VCaP (cell line): ENCODE results near the gene TJP3.

Experiments used
- H3K27ac ChIP-seq: fragments of 450-650 bp; 2 replicates; pipeline ENCODE4 v1.5.1; 2017
- TF ChIP-seq, protein P1 (sequence below): fragments of 450-650 bp; conservative IDR thresholded peaks from 2 replicates; pipeline ENCODE4 v1.5.1; 2017; ENCODE audit warnings: mild to moderate bottlenecking, moderate library complexity

Gene TJP3

DNA sequence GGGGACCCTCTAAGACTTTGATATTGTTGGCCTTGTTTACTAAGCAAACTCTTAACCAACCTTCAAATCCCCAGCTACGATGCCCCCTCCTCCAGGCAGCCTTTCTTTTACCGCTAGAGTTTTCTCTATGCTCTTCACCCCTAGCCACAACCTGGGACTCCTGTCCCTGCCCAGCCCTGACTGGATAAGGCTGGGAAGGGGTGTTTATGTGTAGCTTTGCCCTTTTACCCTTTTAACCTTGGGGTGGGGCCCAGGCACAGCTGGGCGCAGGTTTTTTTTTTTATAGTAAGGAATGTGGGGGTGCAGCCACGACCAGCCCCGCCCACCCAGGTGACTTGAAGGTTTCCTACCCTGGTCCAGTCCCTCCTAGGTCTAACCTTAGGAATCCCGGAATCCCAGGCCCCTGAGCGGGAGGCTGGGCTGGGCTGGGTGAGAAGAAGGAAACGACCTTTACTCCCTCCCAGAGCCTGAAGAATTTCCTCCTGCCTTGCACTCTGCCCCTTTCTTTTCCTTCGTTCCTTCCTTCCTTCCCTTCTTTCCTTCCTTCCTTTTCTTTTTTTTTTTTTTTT, 12.2 kb downstream of the TJP3 start:
- TF ChIP-seq, protein P1, sequence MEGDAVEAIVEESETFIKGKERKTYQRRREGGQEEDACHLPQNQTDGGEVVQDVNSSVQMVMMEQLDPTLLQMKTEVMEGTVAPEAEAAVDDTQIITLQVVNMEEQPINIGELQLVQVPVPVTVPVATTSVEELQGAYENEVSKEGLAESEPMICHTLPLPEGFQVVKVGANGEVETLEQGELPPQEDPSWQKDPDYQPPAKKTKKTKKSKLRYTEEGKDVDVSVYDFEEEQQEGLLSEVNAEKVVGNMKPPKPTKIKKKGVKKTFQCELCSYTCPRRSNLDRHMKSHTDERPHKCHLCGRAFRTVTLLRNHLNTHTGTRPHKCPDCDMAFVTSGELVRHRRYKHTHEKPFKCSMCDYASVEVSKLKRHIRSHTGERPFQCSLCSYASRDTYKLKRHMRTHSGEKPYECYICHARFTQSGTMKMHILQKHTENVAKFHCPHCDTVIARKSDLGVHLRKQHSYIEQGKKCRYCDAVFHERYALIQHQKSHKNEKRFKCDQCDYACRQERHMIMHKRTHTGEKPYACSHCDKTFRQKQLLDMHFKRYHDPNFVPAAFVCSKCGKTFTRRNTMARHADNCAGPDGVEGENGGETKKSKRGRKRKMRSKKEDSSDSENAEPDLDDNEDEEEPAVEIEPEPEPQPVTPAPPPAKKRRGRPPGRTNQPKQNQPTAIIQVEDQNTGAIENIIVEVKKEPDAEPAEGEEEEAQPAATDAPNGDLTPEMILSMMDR, result no peak
- H3K27ac ChIP-seq, result no peak overlapping the region

DNA sequence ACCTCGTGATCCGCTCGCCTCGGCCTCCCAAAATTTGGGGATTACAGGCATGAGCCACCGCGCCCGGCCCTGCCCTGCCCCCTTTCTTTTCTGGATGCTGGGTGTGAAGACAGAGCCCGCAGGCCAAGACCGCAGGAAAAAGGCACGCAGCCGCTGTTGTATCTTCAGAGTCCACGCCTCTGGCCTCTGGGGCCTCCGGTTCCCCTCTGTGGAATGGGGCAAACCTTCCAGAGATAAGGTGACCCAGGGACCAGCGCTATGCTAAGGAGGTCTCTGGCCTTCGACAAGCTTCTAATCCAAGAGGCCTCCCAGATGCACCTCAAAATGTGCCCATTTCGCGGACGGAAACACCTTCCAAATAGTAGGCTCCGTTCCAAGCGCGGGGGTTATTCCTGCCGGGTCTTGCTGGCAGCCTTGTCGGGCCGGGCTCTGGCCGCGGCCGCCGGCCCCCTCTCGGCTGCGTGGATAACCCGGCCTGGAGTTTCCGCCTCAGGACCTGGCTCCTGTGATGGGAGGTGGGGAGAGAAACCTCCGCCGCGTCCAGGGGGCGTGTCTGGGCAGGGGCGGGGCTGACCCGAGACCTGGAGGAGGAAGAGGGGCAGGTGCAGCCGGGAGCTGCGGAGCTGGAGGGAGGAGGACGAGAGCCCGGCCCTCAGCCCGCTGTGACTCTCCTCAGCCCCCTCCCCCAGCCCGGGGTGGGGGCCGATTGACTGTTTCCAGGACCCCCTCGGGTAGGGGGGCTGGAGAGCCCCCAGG, 13.1 kb downstream of the TJP3 start:
- H3K27ac ChIP-seq, result no peak overlapping the region; the same call in 1 of the 2 replicates
- TF ChIP-seq, protein P1, result no peak

DNA sequence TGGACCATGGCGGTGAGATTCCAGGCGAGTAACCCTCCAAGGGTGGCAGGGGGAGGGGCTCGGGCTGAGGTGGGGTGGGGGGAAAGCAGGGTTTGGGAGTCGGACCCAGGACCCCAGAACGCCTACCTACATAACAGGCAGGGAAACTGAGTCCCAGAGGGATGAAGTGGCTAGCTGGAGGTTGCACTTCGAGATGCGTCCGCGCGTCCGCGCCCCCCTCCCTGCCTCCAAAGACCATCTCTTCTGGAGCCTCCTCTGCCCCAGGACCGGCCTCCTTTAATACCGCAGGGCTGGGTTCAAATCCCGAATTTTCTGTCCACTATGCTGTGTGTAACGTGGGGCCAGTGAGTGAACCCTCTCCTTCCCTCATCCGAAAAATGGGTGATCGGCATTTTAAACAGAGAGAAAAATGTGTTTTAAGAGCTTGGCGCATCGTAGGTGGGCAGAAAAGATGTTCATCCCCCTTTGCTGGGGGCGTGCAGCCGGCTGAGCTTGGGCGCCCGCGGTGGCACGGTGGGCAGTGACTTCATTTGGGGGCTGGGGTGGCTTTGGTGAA, 13.8 kb downstream of the TJP3 start:
- H3K27ac ChIP-seq, result no peak overlapping the region; the same call in 1 of the 2 replicates
- TF ChIP-seq, protein P1, result no peak

DNA sequence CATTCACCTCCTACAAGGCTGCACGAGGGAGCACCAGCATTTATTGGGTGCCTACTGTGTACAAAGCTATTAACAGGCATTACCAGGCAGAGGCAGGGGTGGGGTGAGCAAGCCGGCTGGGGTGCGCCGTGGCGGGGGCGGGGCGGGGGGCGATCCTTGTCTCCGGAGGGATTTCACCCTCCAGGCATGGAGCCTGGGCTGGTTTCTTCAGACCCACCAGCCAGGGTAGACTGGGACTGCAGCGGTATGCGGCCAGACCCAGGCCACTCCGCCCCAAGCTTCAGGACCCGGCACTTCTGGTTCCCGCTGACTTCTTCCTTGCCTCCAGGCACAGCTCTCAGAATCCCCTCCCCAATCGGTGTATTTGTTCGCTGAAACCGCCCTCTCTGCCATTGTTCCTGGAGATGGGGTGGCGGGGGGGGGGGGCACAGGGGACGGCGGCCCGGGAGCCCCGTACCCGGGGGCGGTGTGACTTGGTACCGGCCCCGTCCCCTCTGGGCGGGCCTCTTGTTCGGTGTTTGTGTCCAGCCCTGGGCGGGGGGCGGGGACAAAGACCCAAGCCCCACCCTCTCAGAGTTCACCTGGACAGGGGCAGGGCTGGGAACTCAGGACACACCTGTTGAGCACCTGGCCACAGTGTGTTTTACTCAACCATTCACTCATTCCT, 14.4 kb downstream of the TJP3 start:
- TF ChIP-seq, protein P1, result no peak
- H3K27ac ChIP-seq, result no peak overlapping the region; the same call in 1 of the 2 replicates

DNA sequence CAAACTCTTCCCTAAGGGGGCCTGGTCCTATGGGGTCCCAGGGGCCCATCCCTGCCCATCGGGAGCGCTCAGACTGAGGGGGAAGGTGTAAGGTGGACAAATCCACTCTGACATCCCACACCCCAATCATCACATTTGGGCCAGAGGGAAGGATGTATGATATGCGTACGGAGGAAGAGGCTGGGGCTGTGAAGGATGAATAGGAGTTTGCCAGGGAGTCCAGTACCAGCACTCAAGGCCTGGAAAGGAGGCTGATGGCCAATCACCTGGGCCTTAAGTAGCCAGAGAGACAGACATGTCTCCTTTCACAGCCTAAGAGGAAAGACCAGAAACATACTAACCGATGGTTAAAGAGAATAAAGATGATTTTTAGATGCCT, 14.9 kb downstream of the TJP3 start:
- no peak overlapping the region for H3K27ac ChIP-seq
- TF ChIP-seq, protein P1, result no peak

DNA sequence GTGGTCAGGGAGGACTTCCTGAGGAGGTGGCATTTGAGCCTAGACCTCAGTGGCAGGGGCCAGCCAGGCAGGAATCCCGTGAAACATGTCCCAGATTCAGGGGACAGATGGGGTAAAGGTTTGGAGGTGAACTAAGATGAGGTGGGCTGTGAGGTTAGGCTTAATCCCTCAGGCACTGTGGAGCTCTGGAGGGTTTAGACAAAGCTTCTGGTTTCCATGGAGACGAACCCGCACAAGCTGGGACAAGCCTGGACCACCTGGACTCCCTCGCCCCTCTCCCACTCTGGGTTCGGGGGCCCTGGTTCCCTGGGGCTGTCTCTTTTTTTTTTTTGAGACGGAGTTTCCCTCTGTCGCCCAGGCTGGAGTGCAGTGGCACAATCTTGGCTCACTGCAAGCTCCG, 15.7 kb downstream of the TJP3 start:
- TF ChIP-seq, protein P1, result no peak
- no peak overlapping the region for H3K27ac ChIP-seq

DNA sequence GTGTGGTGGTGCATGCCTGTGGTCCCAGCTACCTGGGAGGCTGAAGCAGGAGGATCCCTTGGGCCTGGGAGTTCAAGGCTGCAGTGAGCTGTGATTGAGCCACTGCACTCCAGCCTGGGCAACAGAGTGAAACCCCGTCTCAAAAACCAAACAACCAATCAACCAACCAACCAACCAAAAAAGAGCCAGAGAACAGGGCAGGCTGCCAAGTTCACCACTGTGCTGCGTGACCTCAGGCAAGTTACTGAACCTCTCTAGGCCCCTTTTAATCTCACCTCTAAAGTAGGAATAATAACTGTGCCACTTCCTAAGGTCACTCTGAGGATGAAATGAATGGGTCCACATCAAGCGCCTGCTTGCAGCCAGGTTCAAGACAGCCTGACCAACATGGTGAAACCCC, 16.9 kb downstream of the TJP3 start:
- TF ChIP-seq, protein P1, result no peak
- H3K27ac ChIP-seq, result no peak overlapping the region
